Measurements from ENCODE around the gene OR8B4.
A peak's percentile ranks its signal among the peaks of the same experiment; 100 is the strongest.
"Not testable (repeated sequence)": the region's sequence is repeated elsewhere in the genome, so short reads cannot be mapped to it uniquely, and the experiment has no call there.

The OR8B4 gene

GRCh38 chr11:124424384-124424921 is at the start of gene OR8B4:
TSS of gene OR8B4 (minus strand) at chr11:124424871. CDS start at chr11:124424871, 0 bp downstream.
- no peak for DNase-seq

GRCh38 chr11:124474079-124474478 is 49.4 kb upstream of the OR8B4 start:
- no peak for DNase-seq

GRCh38 chr11:124473476-124473875 is 48.8 kb upstream of the OR8B4 start:
- DNase-seq: no peak

GRCh38 chr11:124470561-124471227 is 46.0 kb upstream of the OR8B4 start:
- DNase-seq: no peak

- DNase-seq: no peak
Observed at GRCh38 chr11:124467381-124467927, 42.8 kb upstream of the OR8B4 start.

GRCh38 chr11:124465368-124465767 is 40.7 kb upstream of the OR8B4 start:
- DNase-seq: no peak

GRCh38 chr11:124463990-124464389 is 39.3 kb upstream of the OR8B4 start:
- no peak for DNase-seq

GRCh38 chr11:124463324-124463723 is 38.7 kb upstream of the OR8B4 start:
- no peak for DNase-seq

GRCh38 chr11:124460459-124460858 is 35.8 kb upstream of the OR8B4 start:
- DNase-seq: no peak

- DNase-seq: not testable (repeated sequence)
Observed at GRCh38 chr11:124459379-124459778, 34.7 kb upstream of the OR8B4 start.

GRCh38 chr11:124454552-124454951 is 29.9 kb upstream of the OR8B4 start:
- no peak for DNase-seq

- no peak for DNase-seq
Observed at GRCh38 chr11:124446916-124447315, 22.2 kb upstream of the OR8B4 start.

- DNase-seq: no peak
Observed at GRCh38 chr11:124445646-124446150, 21.0 kb upstream of the OR8B4 start, which contains the start of gene OR8B8. TSS of gene OR8B8 (minus strand) at chr11:124445696. CDS start at chr11:124441085, 4,611 bp downstream.

- DNase-seq: no peak
Observed at GRCh38 chr11:124442847-124443246, 18.2 kb upstream of the OR8B4 start.

- no peak for DNase-seq
Observed at GRCh38 chr11:124442442-124442841, 17.8 kb upstream of the OR8B4 start.

GRCh38 chr11:124441519-124441918 is 16.8 kb upstream of the OR8B4 start:
- no peak for DNase-seq

GRCh38 chr11:124441081-124441480 is 16.4 kb upstream of the OR8B4 start:
- DNase-seq: no peak

GRCh38 chr11:124440608-124441007 is 15.9 kb upstream of the OR8B4 start:
- DNase-seq: no peak

- no peak for DNase-seq
Observed at GRCh38 chr11:124434699-124435098, 10.0 kb upstream of the OR8B4 start.

- DNase-seq: no peak
Observed at GRCh38 chr11:124429599-124429998, 4.9 kb upstream of the OR8B4 start.

- no peak for DNase-seq
Observed at GRCh38 chr11:124421043-124421442, 3.6 kb downstream of the OR8B4 start.

GRCh38 chr11:124415356-124415923 is 9.2 kb downstream of the OR8B4 start:
- peak in 1 of 2 donors; percentile 22 for DNase-seq

- DNase-seq: no peak
Observed at GRCh38 chr11:124409906-124410305, 14.8 kb downstream of the OR8B4 start.

GRCh38 chr11:124405581-124405980 is 19.1 kb downstream of the OR8B4 start:
- DNase-seq: no peak
